ENCODE data around the gene HOXC10.

DNA sequence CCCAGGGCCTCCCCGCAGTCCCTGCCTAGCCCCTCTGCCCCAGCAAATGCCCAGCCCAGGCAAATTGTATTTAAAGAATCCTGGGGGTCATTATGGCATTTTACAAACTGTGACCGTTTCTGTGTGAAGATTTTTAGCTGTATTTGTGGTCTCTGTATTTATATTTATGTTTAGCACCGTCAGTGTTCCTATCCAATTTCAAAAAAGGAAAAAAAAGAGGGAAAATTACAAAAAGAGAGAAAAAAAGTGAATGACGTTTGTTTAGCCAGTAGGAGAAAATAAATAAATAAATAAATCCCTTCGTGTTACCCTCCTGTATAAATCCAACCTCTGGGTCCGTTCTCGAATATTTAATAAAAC is 45.5 kb downstream of the HOXC10 start:
- TF ChIP-seq POLR2AphosphoS5 (IDR thresholded peaks at IDR 0.05) = no peak
- TF ChIP-seq, protein P1, sequence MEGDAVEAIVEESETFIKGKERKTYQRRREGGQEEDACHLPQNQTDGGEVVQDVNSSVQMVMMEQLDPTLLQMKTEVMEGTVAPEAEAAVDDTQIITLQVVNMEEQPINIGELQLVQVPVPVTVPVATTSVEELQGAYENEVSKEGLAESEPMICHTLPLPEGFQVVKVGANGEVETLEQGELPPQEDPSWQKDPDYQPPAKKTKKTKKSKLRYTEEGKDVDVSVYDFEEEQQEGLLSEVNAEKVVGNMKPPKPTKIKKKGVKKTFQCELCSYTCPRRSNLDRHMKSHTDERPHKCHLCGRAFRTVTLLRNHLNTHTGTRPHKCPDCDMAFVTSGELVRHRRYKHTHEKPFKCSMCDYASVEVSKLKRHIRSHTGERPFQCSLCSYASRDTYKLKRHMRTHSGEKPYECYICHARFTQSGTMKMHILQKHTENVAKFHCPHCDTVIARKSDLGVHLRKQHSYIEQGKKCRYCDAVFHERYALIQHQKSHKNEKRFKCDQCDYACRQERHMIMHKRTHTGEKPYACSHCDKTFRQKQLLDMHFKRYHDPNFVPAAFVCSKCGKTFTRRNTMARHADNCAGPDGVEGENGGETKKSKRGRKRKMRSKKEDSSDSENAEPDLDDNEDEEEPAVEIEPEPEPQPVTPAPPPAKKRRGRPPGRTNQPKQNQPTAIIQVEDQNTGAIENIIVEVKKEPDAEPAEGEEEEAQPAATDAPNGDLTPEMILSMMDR (IDR thresholded peaks at IDR 0.05) = no peak
- no peak for TF ChIP-seq POLR2A (IDR thresholded peaks at IDR 0.05)
